H1 (cell line): ENCODE measurements around the gene GRM4. TPM values are rescaled to one million over a fixed set of nuclear protein-coding genes. Genes with fewer than 3 reads are reported as not detected.

ENCODE experiments used
- ASH2L ChIP-seq: fragments of 200-600, 300-600 bp; sonication (generic); IDR thresholded peaks from one replicate; pipeline ENCODE4 v1.7.1; 2017; ENCODE audit warnings: low read length
- CBX5 ChIP-seq: fragments of 300-800, 300-1000 bp; sonication (generic); IDR thresholded peaks from 2 replicates; pipeline ENCODE4 v1.7.1; 2016; ENCODE audit warnings: antibody characterized with exemption, low read length, low read depth
- CREB1 ChIP-seq: IDR thresholded peaks from 2 replicates; pipeline ENCODE4 v1.6.1; 2012; ENCODE audit warnings: inconsistent platforms
- CTBP2 ChIP-seq: IDR thresholded peaks from 2 replicates; pipeline ENCODE4 v1.7.0; 2011; ENCODE audit warnings: borderline replicate concordance, mild to moderate bottlenecking, moderate library complexity, mixed read lengths, low read length; ENCODE audit not compliant: insufficient read depth, insufficient read length
- EP300 ChIP-seq, 2 experiments: IDR thresholded peaks; 1 replicate in 1 of 2; 2 replicates in 1 of 2; pipeline ENCODE4 v1.6.1; 2011 to 2012; ENCODE audit warnings: low read depth in 2 of 2, low read length in 2 of 2, mild to moderate bottlenecking in 2 of 2, borderline replicate concordance in 1 of 2, inconsistent platforms in 1 of 2, moderate library complexity in 1 of 2
- GTF2F1 ChIP-seq: IDR thresholded peaks from 2 replicates; pipeline ENCODE4 v1.6.1; 2012; ENCODE audit warnings: low read depth, low read length, improper control_type of control experiment, borderline replicate concordance
- NRF1 ChIP-seq: IDR thresholded peaks from 2 replicates; pipeline ENCODE4 v1.6.1; 2011; ENCODE audit warnings: mild to moderate bottlenecking, low read depth, low read length, improper control_type of control experiment
- POLR2AphosphoS5 ChIP-seq: IDR thresholded peaks from 2 replicates; pipeline ENCODE4 v1.6.1; 2011; ENCODE audit warnings: low read depth, low read length
- RXRA ChIP-seq: IDR thresholded peaks from 2 replicates; pipeline ENCODE4 v1.6.1; 2011; ENCODE audit warnings: low read depth, mild to moderate bottlenecking, low read length, moderate library complexity; ENCODE audit not compliant: insufficient read depth
- polyA plus RNA-seq, 7 experiments: library from polyadenylated mRNA; depleted of rRNA in 3 of 7; stranded (reverse) in 5 of 7; unstranded in 2 of 7; fragments of >200 nt in 5 of 7; fragments of 200-250 nt in 2 of 7; gene quantifications; 1 replicate in 5 of 7; 2 replicates in 1 of 7; 4 replicates in 1 of 7; pipeline versions ENCODE4 v1.2.1 to v1.2.3, GENCODE V29; 2011 to 2013; ENCODE audit warnings: missing spikeins in 2 of 7, mixed read lengths in 2 of 7
- total RNA-seq: library from RNA; stranded (reverse); fragmentation: NEBNext Ultra II Directional; extraction: Animal tissue kit (Norgen Biotek cat#: 25700); gene quantifications from 2 replicates; pipeline ENCODE4 v1.2.1, GENCODE V29; 2021
- TF ChIP-seq, protein P1 (sequence below): fragments of 300-600 bp; sonication (generic); IDR thresholded peaks from 2 replicates; pipeline ENCODE4 v1.7.1; 2012; ENCODE audit warnings: low read length, moderate library complexity, mild to moderate bottlenecking, inconsistent platforms; ENCODE audit not compliant: insufficient replicate concordance

Gene GRM4
- total and polyA plus RNA-seq, 2 of the 8 experiments (the other 6 are each of a cell fraction or from before 2014, with no cell fraction given), result 19.6 to 21.5 TPM

- TF ChIP-seq, protein P1, sequence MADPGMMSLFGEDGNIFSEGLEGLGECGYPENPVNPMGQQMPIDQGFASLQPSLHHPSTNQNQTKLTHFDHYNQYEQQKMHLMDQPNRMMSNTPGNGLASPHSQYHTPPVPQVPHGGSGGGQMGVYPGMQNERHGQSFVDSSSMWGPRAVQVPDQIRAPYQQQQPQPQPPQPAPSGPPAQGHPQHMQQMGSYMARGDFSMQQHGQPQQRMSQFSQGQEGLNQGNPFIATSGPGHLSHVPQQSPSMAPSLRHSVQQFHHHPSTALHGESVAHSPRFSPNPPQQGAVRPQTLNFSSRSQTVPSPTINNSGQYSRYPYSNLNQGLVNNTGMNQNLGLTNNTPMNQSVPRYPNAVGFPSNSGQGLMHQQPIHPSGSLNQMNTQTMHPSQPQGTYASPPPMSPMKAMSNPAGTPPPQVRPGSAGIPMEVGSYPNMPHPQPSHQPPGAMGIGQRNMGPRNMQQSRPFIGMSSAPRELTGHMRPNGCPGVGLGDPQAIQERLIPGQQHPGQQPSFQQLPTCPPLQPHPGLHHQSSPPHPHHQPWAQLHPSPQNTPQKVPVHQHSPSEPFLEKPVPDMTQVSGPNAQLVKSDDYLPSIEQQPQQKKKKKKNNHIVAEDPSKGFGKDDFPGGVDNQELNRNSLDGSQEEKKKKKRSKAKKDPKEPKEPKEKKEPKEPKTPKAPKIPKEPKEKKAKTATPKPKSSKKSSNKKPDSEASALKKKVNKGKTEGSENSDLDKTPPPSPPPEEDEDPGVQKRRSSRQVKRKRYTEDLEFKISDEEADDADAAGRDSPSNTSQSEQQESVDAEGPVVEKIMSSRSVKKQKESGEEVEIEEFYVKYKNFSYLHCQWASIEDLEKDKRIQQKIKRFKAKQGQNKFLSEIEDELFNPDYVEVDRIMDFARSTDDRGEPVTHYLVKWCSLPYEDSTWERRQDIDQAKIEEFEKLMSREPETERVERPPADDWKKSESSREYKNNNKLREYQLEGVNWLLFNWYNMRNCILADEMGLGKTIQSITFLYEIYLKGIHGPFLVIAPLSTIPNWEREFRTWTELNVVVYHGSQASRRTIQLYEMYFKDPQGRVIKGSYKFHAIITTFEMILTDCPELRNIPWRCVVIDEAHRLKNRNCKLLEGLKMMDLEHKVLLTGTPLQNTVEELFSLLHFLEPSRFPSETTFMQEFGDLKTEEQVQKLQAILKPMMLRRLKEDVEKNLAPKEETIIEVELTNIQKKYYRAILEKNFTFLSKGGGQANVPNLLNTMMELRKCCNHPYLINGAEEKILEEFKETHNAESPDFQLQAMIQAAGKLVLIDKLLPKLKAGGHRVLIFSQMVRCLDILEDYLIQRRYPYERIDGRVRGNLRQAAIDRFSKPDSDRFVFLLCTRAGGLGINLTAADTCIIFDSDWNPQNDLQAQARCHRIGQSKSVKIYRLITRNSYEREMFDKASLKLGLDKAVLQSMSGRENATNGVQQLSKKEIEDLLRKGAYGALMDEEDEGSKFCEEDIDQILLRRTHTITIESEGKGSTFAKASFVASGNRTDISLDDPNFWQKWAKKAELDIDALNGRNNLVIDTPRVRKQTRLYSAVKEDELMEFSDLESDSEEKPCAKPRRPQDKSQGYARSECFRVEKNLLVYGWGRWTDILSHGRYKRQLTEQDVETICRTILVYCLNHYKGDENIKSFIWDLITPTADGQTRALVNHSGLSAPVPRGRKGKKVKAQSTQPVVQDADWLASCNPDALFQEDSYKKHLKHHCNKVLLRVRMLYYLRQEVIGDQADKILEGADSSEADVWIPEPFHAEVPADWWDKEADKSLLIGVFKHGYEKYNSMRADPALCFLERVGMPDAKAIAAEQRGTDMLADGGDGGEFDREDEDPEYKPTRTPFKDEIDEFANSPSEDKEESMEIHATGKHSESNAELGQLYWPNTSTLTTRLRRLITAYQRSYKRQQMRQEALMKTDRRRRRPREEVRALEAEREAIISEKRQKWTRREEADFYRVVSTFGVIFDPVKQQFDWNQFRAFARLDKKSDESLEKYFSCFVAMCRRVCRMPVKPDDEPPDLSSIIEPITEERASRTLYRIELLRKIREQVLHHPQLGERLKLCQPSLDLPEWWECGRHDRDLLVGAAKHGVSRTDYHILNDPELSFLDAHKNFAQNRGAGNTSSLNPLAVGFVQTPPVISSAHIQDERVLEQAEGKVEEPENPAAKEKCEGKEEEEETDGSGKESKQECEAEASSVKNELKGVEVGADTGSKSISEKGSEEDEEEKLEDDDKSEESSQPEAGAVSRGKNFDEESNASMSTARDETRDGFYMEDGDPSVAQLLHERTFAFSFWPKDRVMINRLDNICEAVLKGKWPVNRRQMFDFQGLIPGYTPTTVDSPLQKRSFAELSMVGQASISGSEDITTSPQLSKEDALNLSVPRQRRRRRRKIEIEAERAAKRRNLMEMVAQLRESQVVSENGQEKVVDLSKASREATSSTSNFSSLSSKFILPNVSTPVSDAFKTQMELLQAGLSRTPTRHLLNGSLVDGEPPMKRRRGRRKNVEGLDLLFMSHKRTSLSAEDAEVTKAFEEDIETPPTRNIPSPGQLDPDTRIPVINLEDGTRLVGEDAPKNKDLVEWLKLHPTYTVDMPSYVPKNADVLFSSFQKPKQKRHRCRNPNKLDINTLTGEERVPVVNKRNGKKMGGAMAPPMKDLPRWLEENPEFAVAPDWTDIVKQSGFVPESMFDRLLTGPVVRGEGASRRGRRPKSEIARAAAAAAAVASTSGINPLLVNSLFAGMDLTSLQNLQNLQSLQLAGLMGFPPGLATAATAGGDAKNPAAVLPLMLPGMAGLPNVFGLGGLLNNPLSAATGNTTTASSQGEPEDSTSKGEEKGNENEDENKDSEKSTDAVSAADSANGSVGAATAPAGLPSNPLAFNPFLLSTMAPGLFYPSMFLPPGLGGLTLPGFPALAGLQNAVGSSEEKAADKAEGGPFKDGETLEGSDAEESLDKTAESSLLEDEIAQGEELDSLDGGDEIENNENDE, result no peak
- TF ChIP-seq ASH2L, result no peak
- TF ChIP-seq POLR2AphosphoS5, result no peak
- no peak for TF ChIP-seq GTF2F1
- TF ChIP-seq CBX5, result no peak
- no peak for TF ChIP-seq NRF1
- TF ChIP-seq CREB1, result no peak
- no peak for TF ChIP-seq EP300 (IDR thresholded peaks at IDR 0.05; ENCODE audit: borderline replicate concordance in 1 of 2, low read depth in 2 of 2, low read length in 2 of 2)
- no peak for TF ChIP-seq CTBP2
- TF ChIP-seq RXRA, result no peak
These were observed 88.1 kb downstream of the GRM4 start (continued) for GRCh38 chr6:34057790-34058189.
